Jurkat, Clone E6-1 (cell line): Measurements from ENCODE around the gene BCAS3.

Experiments
- DNase-seq: peaks from one replicate; pipeline ENCODE4 v3.0.0-alpha.2; 2011; ENCODE audit warnings: low read depth, low spot score
- H3K4me3 ChIP-seq: 2 replicates; pipeline ENCODE4 v1.5.1; 2011; ENCODE audit warnings: mild to moderate bottlenecking, low read length, control low read depth, moderate library complexity

The BCAS3 gene

GRCh38 chr17:61324950-61325349, 647.3 kb downstream of the BCAS3 start:
- DNase-seq = no peak
- H3K4me3 ChIP-seq = no peak overlapping the region

- no peak for DNase-seq
Measured at GRCh38 chr17:61325382-61326073, 647.9 kb downstream of the BCAS3 start.

GRCh38 chr17:61326330-61326729, 648.7 kb downstream of the BCAS3 start:
- no peak overlapping the region for H3K4me3 ChIP-seq
- no peak for DNase-seq

More at GRCh38 chr17:61325382-61326073, 647.9 kb downstream of the BCAS3 start:
- H3K4me3 ChIP-seq = no peak overlapping the region

- no peak overlapping the region for H3K4me3 ChIP-seq
- no peak for DNase-seq
Measured at GRCh38 chr17:61328351-61328750, 650.7 kb downstream of the BCAS3 start.

- no peak for DNase-seq
- H3K4me3 ChIP-seq = no peak overlapping the region
Measured at GRCh38 chr17:61330174-61331150, 652.8 kb downstream of the BCAS3 start.

- DNase-seq = no peak
- no peak overlapping the region for H3K4me3 ChIP-seq
Measured at GRCh38 chr17:61331178-61331577, 653.5 kb downstream of the BCAS3 start.

- no peak for DNase-seq
- H3K4me3 ChIP-seq = no peak overlapping the region
Measured at GRCh38 chr17:61331886-61332285, 654.2 kb downstream of the BCAS3 start.

- no peak for DNase-seq
- H3K4me3 ChIP-seq = no peak overlapping the region
Measured at GRCh38 chr17:61333136-61333535, 655.5 kb downstream of the BCAS3 start.

GRCh38 chr17:61334673-61335072, 657.0 kb downstream of the BCAS3 start:
- no peak for DNase-seq
- no peak overlapping the region for H3K4me3 ChIP-seq

- no peak overlapping the region for H3K4me3 ChIP-seq
- DNase-seq = no peak
Measured at GRCh38 chr17:61335105-61335844, 657.6 kb downstream of the BCAS3 start.

- no peak overlapping the region for H3K4me3 ChIP-seq
- DNase-seq = no peak
Measured at GRCh38 chr17:61335845-61336655, 658.4 kb downstream of the BCAS3 start.

- DNase-seq = no peak
- no peak overlapping the region for H3K4me3 ChIP-seq
Measured at GRCh38 chr17:61337290-61337689, 659.6 kb downstream of the BCAS3 start.

GRCh38 chr17:61338000-61338798, 660.5 kb downstream of the BCAS3 start:
- no peak for DNase-seq
- no peak overlapping the region for H3K4me3 ChIP-seq

GRCh38 chr17:61338874-61339478, 661.3 kb downstream of the BCAS3 start:
- no peak for DNase-seq
- no peak overlapping the region for H3K4me3 ChIP-seq

GRCh38 chr17:61340431-61341209, 663.0 kb downstream of the BCAS3 start:
- no peak overlapping the region for H3K4me3 ChIP-seq
- no peak for DNase-seq

- DNase-seq = no peak
- H3K4me3 ChIP-seq = no peak overlapping the region
Measured at GRCh38 chr17:61343576-61343975, 665.9 kb downstream of the BCAS3 start.

GRCh38 chr17:61345061-61345460, 667.4 kb downstream of the BCAS3 start:
- H3K4me3 ChIP-seq = no peak overlapping the region
- DNase-seq = no peak
